ENCODE results near the gene SNUPN.

GRCh38 chr15:75578173-75578947 lies 47.2 kb downstream of the SNUPN start:
- TF ChIP-seq CTCF (conservative IDR thresholded peaks at IDR 0.05; ENCODE audit: low read depth, low read length) (no peak), EZH2 (IDR thresholded peaks at IDR 0.05; ENCODE audit: borderline replicate concordance, low read depth, low read length, poor library complexity, severe bottlenecking) (no peak)

All from A673 (cell line).